ENCODE data around the gene NPIPB13. TPM values are rescaled to one million over a fixed set of nuclear protein-coding genes. Genes with fewer than 3 reads are reported as not detected.
"Not testable (repeated sequence)": the region's sequence is repeated elsewhere in the genome, so short reads cannot be mapped to it uniquely, and the experiment has no call there.

Gene NPIPB13
- polyA plus RNA-seq (2013, experiment 1 of 2) = 0.90 TPM
- polyA plus RNA-seq (2013, experiment 2 of 2) = 2.3 TPM

DNA sequence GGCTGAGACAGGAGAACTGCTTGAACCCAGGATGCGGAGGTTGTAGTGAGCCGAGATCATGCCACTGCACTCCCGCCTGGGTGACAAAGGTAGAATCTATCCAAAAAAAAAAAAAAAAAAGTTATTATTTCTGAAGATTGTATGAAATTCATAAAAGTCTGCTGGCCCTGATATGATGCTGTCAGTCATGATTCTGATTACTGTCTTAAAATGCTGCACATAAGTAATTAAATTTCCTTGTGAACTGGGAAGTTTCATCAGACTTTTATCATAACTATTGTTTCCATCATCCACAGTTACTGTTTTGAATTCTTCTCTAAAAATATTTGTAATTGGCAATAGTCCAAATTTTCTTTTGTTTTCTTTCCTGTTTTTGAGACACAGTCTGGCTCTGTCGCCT lies at the start of gene NPIPB13:
Gene NPIPB13, minus strand, starts transcription at position 101 of the 400 bp plus-strand sequence. CDS start 2,906 bp downstream, outside the sequence.
- not testable (repeated sequence) for H3K4me3 ChIP-seq (ENCODE audit: low read length); H3K36me3 ChIP-seq (ENCODE audit: insufficient read depth, low read length); H3K27me3 ChIP-seq (ENCODE audit: insufficient read depth, low read length); H3K9ac ChIP-seq (ENCODE audit: low read depth, low read length); H3K27ac ChIP-seq (ENCODE audit: low read depth, low read length); H3K4me1 ChIP-seq (ENCODE audit: insufficient read depth, low read length); H3K9me3 ChIP-seq (ENCODE audit: insufficient read depth, low read depth, low read length)
- WGBS = no CpG with 5 or more reads among the region's 4 CpGs

DNA sequence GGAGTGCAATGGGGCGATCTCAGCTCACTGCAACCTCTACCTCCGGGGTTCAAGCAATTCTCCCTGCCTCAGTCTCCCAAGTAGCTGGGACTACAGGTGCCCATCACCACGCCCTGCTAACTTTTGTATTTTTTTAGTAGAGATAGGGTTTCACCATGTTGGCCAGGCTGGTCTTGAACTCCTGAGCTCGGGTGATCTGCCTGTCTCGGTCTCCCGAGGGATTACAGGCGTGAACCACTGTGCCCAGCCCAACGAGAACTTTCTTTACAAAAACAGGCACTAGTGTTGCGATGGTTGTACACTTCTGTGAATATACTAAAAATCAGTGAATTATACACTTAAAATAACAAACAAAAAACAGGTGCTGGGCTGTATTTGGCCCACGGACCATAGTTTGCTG lies 34.1 kb upstream of the NPIPB13 start:
- 95% methylated on average over 6 of the region's 10 CpGs for WGBS

DNA sequence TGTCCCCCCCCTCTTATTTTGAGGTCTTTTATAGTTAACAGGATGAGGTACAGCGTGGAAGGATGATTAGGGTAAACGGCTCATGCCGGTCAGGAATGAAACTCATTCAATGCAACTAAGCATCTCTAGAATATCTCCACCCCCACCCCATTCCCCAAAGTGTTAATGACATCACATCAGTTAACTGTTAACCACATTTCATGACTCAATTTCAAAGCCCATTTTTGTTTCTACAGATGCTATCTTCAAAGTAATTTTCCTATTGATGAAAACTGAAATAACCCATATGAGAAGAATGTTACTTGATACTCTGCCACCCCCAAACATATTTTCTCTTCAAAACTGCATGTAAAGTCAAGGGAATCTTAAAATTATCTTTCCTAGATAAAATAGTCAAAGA lies 30.2 kb upstream of the NPIPB13 start:
- not testable (repeated sequence) for H3K27me3 ChIP-seq (ENCODE audit: insufficient read depth, low read length); H3K4me1 ChIP-seq (ENCODE audit: insufficient read depth, low read length); H3K9me3 ChIP-seq (ENCODE audit: insufficient read depth, low read depth, low read length); H3K36me3 ChIP-seq (ENCODE audit: insufficient read depth, low read length); H3K9ac ChIP-seq (ENCODE audit: low read depth, low read length); H3K27ac ChIP-seq (ENCODE audit: low read depth, low read length); H3K4me3 ChIP-seq (ENCODE audit: low read length)
- WGBS = no CpG with 5 or more reads among the region's 3 CpGs

More for the DNA sequence above, 34.1 kb upstream of the NPIPB13 start:
- H3K27me3 ChIP-seq (ENCODE audit: insufficient read depth, low read length); H3K4me3 ChIP-seq (ENCODE audit: low read length); H3K9me3 ChIP-seq (ENCODE audit: insufficient read depth, low read depth, low read length); H3K9ac ChIP-seq (ENCODE audit: low read depth, low read length); H3K27ac ChIP-seq (ENCODE audit: low read depth, low read length); H3K4me1 ChIP-seq (ENCODE audit: insufficient read depth, low read length); H3K36me3 ChIP-seq (ENCODE audit: insufficient read depth, low read length): not testable (repeated sequence)

DNA sequence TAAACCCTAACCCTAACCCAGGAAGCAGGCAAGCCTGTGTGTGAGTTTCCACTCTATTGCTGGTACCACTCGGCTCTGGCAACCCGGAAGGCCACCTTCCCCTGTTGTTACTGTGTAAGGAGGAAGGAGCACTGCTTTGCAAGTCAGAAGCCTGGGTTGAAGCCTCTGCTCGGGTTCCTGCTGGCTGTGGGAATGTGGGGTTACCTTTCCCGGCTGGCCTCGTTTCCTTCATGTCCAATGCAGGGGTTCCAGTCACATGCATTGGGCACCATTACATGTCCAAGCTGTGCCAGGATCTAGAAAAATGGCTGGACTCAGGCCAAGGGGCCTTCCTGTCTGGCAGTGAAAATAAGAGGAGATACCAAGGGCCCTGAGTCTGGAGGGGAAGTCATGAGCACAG lies 31.2 kb downstream of the NPIPB13 start:
- not testable (repeated sequence) for H3K36me3 ChIP-seq (ENCODE audit: insufficient read depth, low read length)
- no CpG with 5 or more reads among the region's 5 CpGs for WGBS

DNA sequence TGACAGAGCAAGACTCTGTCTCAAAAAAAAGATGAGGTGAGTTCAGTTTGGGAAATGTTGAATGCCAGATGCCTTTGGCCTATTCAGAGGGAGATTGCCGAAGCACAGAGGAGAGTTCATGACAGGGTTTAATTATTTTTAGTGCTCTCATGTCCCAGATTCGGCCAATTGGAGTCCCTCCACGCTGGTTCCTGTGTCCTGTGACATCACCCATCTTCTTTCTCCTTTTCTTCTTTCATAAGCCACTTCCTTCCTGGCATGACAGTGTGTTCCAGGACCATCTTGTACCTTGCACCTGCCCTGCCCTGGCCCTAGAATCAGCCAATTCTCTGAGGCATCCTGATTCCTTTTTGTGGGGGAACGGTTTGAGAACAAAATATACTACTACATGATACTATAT lies 36.9 kb downstream of the NPIPB13 start:
- H3K4me1 ChIP-seq (ENCODE audit: insufficient read depth, low read length); H3K27me3 ChIP-seq (ENCODE audit: insufficient read depth, low read length); H3K9me3 ChIP-seq (ENCODE audit: insufficient read depth, low read depth, low read length); H3K9ac ChIP-seq (ENCODE audit: low read depth, low read length); H3K36me3 ChIP-seq (ENCODE audit: insufficient read depth, low read length); H3K4me3 ChIP-seq (ENCODE audit: low read length); H3K27ac ChIP-seq (ENCODE audit: low read depth, low read length): not testable (repeated sequence)
- no CpG with 5 or more reads among the region's 4 CpGs for WGBS

More for the DNA sequence above, 31.2 kb downstream of the NPIPB13 start:
- not testable (repeated sequence) for H3K27ac ChIP-seq (ENCODE audit: low read depth, low read length); H3K4me3 ChIP-seq (ENCODE audit: low read length); H3K4me1 ChIP-seq (ENCODE audit: insufficient read depth, low read length); H3K9me3 ChIP-seq (ENCODE audit: insufficient read depth, low read depth, low read length); H3K27me3 ChIP-seq (ENCODE audit: insufficient read depth, low read length); H3K9ac ChIP-seq (ENCODE audit: low read depth, low read length)

DNA sequence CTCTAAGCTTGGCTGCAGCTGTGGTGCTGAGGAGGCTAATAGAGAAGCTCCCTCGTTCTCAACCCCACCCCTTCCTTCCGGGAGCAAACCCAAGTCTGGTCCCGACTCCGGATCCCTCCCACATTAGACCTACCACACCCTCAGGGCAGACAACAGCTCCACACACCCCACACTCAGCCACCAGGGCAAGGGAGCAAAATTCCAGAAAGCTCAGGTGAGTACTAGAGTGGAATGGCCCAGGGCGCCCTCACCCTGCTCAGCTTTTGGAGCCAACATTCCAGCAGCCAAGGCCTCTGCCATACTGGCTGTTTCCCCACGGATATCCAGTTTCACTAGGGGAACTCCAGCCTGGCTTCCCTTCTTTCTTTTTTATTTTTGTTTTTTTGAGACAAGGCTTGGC lies 39.2 kb downstream of the NPIPB13 start:
- no CpG with 5 or more reads among the region's 6 CpGs for WGBS
- not testable (repeated sequence) for H3K27me3 ChIP-seq (ENCODE audit: insufficient read depth, low read length); H3K4me1 ChIP-seq (ENCODE audit: insufficient read depth, low read length); H3K4me3 ChIP-seq (ENCODE audit: low read length); H3K27ac ChIP-seq (ENCODE audit: low read depth, low read length); H3K36me3 ChIP-seq (ENCODE audit: insufficient read depth, low read length); H3K9ac ChIP-seq (ENCODE audit: low read depth, low read length); H3K9me3 ChIP-seq (ENCODE audit: insufficient read depth, low read depth, low read length)

DNA sequence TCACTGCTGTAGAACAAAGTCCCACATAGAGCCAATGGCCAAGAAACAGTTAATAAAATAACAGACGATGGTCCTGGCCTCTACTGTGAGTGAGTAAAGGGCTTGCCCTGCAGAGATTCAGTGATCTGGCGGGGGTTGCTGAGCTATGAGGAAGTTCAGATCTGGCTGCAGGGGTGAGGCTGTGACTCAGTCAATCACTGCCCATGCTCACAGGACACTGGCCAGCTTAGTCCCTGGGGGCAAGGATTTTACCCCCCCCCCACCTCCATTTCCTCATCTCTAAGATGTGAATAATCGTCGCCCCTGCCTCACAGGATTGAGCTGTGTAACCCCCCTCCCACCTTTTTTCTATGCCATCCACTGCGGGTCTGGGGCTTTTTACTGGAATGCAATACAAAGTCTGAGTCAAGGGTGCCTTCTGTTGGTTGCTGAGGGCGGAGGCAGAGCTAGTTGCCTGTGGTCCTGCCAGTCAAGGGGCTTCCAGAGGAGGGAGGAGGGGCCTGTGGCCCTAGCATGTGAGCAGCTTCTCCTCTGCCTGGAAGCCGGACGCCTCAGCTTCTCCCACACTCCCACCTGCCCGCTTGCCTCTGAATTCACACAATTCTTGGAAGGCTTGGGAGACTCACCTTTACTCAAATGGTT lies 41.1 kb downstream of the NPIPB13 start:
- no CpG with 5 or more reads among the region's 9 CpGs for WGBS
- H3K4me1 ChIP-seq (ENCODE audit: insufficient read depth, low read length); H3K27ac ChIP-seq (ENCODE audit: low read depth, low read length); H3K36me3 ChIP-seq (ENCODE audit: insufficient read depth, low read length); H3K9me3 ChIP-seq (ENCODE audit: insufficient read depth, low read depth, low read length); H3K4me3 ChIP-seq (ENCODE audit: low read length); H3K27me3 ChIP-seq (ENCODE audit: insufficient read depth, low read length); H3K9ac ChIP-seq (ENCODE audit: low read depth, low read length): not testable (repeated sequence)

DNA sequence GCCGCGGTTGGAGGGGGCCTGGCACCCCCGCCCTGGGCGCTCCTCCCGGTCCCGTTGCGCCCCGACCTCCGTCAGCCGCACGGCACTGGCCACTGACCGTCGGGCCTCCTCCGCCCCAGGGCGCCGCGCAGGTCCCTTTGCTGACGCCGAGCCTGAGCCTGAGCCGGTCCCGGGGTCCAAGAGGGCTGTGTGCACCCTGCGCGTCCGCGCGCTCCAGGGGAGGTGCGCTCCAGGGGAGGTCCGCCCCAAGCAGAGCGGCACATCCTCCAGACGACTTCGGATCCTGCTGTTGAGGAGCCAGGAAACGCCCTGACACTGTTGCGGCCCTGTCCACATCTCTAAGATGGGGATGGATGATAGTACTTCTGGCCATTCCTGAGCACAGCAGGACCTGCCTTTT lies 42.0 kb downstream of the NPIPB13 start:
- H3K36me3 ChIP-seq (ENCODE audit: insufficient read depth, low read length); H3K9me3 ChIP-seq (ENCODE audit: insufficient read depth, low read depth, low read length); H3K4me1 ChIP-seq (ENCODE audit: insufficient read depth, low read length); H3K27me3 ChIP-seq (ENCODE audit: insufficient read depth, low read length); H3K27ac ChIP-seq (ENCODE audit: low read depth, low read length); H3K9ac ChIP-seq (ENCODE audit: low read depth, low read length): not testable (repeated sequence)
- 0 out of 2 replicates have a peak overlapping the region, but pooled peaks have one; percentile 46 for H3K4me3 ChIP-seq (ENCODE audit: low read length)
- no CpG with 5 or more reads among the region's 33 CpGs for WGBS

DNA sequence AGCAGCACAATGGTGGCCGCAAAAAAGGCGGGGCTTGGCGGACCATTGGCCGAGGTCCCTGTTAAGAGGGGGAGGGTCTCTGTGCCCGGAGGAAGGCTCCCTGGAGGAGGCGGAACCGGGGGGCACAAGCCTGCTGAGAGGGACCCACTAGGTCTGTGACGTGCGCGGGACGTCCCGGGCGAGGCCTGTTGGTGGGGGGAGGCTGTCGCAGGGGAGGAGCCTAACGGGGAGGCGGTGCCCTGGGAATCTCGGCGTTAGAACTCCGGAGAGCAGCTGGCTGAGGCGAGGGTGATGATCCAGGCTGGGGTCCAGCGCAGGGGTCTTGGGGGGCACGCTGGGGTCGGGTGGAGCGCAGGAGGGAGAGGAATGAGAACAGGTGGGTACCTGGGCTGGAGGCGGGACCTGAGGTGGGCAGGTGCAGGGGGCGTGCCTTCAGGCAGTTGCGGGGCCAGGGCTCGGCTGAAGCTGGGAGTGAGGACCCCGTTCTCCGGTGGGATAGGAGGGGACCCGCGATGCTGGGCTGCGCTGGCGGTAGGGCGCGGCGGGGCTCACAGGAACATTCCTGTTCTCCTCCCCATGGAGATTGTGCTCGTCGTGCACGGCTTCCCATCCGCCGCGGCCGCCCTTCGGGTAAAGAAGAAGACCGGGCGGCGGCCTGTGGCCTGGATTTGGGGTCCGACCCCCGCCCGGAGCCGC lies 42.6 kb downstream of the NPIPB13 start:
- not testable (repeated sequence) for H3K36me3 ChIP-seq (ENCODE audit: insufficient read depth, low read length); H3K27ac ChIP-seq (ENCODE audit: low read depth, low read length); H3K9ac ChIP-seq (ENCODE audit: low read depth, low read length); H3K9me3 ChIP-seq (ENCODE audit: insufficient read depth, low read depth, low read length); H3K27me3 ChIP-seq (ENCODE audit: insufficient read depth, low read length); H3K4me1 ChIP-seq (ENCODE audit: insufficient read depth, low read length)
- peak overlapping the region; percentile 46; the same call in 1 of the 2 replicates for H3K4me3 ChIP-seq (ENCODE audit: low read length)
- WGBS = 5% methylated on average over 14 of the region's 52 CpGs

DNA sequence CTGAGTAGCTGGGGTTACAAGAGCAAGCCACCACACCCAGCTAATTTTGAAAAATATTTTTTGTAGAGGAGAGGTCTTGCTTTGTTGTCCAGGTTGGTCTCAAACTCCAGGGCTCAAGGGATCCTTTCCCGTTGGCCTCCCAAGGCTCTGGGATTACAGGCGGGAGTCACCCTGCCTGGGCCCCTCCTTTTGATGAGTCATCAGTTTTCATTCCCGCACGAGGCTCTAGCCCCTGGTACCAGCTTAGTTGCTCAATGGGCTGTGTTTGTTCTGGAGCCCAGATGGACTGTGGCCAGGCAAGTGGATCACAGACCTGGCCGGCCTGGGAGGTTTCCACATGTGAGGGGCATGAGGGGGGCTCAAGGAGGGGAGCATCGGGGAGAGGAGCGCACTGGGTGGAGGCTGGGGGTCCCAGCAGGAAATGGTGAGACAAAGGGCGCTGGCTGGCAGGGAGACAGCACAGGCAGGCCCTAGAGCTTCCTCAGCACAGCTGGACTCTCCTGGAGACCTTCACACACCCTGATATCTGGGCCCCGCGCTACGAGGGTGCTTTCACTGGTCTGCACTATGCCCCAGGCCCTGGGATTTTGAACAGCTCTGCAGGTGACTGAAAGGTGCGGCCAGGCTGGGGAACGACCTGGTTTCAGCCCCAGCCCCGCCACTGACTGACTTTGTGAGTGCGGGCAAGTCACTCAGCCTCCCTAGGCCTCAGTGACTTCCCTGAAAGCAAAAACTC lies 48.5 kb downstream of the NPIPB13 start:
- not testable (repeated sequence) for H3K9me3 ChIP-seq (ENCODE audit: insufficient read depth, low read depth, low read length); H3K36me3 ChIP-seq (ENCODE audit: insufficient read depth, low read length); H3K4me1 ChIP-seq (ENCODE audit: insufficient read depth, low read length); H3K9ac ChIP-seq (ENCODE audit: low read depth, low read length); H3K4me3 ChIP-seq (ENCODE audit: low read length); H3K27me3 ChIP-seq (ENCODE audit: insufficient read depth, low read length); H3K27ac ChIP-seq (ENCODE audit: low read depth, low read length)
- WGBS = no CpG with 5 or more reads among the region's 15 CpGs

DNA sequence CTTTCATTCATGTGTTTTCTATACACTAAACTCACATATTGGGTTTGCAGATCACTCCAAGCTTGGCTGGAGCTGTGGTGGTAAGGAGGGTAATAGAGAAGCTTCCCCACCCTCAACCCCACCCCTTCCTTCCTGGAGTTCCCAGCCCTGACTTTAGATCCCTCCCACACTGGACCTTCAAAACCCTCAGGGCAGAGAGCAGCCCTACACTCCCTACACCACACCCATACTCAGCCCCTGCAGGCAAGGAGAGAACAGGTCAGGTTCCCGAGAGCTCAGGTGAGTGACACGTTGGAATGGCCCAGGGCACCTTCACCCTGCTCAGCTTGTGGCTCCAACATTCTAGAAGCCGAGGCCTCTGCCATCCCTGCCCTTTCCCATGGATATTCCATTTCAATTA lies 49.2 kb downstream of the NPIPB13 start, which contains the start of gene SULT1A3:
Gene SULT1A3, plus strand, starts transcription at position 207 of the 400 bp plus-strand sequence. CDS start 1,474 bp downstream, outside the sequence.
- H3K9me3 ChIP-seq (ENCODE audit: insufficient read depth, low read depth, low read length); H3K4me3 ChIP-seq (ENCODE audit: low read length); H3K27me3 ChIP-seq (ENCODE audit: insufficient read depth, low read length); H3K9ac ChIP-seq (ENCODE audit: low read depth, low read length); H3K36me3 ChIP-seq (ENCODE audit: insufficient read depth, low read length); H3K27ac ChIP-seq (ENCODE audit: low read depth, low read length); H3K4me1 ChIP-seq (ENCODE audit: insufficient read depth, low read length): not testable (repeated sequence)
- WGBS = no CpG with 5 or more reads among the region's 3 CpGs

Measured in HUES64 (cell line).